OCI-LY1 (cell line): Measurements from ENCODE around the gene SGPL1.

ENCODE experiments used
- H2AFZ ChIP-seq: fragments of 200-600 bp; sonication (generic), shearing (Covaris generic); 2 replicates; pipeline ENCODE4 v1.6.0; 2014; ENCODE audit warnings: antibody characterized with exemption, mild to moderate bottlenecking, low read length
- H3F3A ChIP-seq: fragments of 200-600 bp; sonication (generic), shearing (Covaris generic); 2 replicates; pipeline ENCODE4 v1.6.0; 2014; ENCODE audit warnings: mild to moderate bottlenecking, antibody characterized with exemption, low read length, moderate library complexity; ENCODE audit not compliant: insufficient read depth
- H3K27ac ChIP-seq: fragments of 200-600 bp; sonication (generic); 2 replicates; pipeline ENCODE4 v1.5.1; 2014; ENCODE audit warnings: low read length, mixed run types, mild to moderate bottlenecking, low read depth; ENCODE audit not compliant: poor library complexity, severe bottlenecking
- H3K27me3 ChIP-seq: fragments of 200-600 bp; sonication (generic); 2 replicates; pipeline ENCODE4 v1.6.0; 2014; ENCODE audit warnings: antibody characterized with exemption, mild to moderate bottlenecking, low read length, moderate library complexity; ENCODE audit not compliant: insufficient read depth
- H3K36me3 ChIP-seq: fragments of 200-600 bp; sonication (generic); 2 replicates; pipeline ENCODE4 v1.6.1; 2014; ENCODE audit warnings: mild to moderate bottlenecking, antibody characterized with exemption, low read length, moderate library complexity, mixed read lengths; ENCODE audit not compliant: insufficient read depth
- H3K4me1 ChIP-seq: fragments of 200-600 bp; sonication (generic); 2 replicates; pipeline ENCODE4 v1.5.1; 2014; ENCODE audit warnings: mild to moderate bottlenecking, low read length, moderate library complexity; ENCODE audit not compliant: insufficient read depth, severe bottlenecking
- H3K4me2 ChIP-seq: fragments of 200-600 bp; sonication (generic), shearing (Covaris generic); 2 replicates; pipeline ENCODE4 v1.6.1; 2014; ENCODE audit warnings: low read length
- H3K4me3 ChIP-seq: fragments of 200-600 bp; sonication (generic); 2 replicates; pipeline ENCODE4 v1.5.1; 2014; ENCODE audit warnings: low read length, low read depth, mild to moderate bottlenecking, mixed read lengths; ENCODE audit not compliant: poor library complexity, severe bottlenecking
- H3K79me2 ChIP-seq: fragments of 200-600 bp; shearing (Covaris generic); 2 replicates; pipeline ENCODE4 v1.6.1; 2016; ENCODE audit warnings: mixed run types, low read length, mixed read lengths; ENCODE audit not compliant: insufficient read depth
- H3K9ac ChIP-seq: fragments of 200-600 bp; sonication (generic), shearing (Covaris generic); 2 replicates; pipeline ENCODE4 v1.6.1; 2014; ENCODE audit warnings: mild to moderate bottlenecking, low read length, mixed read lengths
- H3K9me2 ChIP-seq: fragments of 200-600 bp; sonication (generic), shearing (Covaris generic); 2 replicates; pipeline ENCODE4 v1.6.1; 2014; ENCODE audit warnings: low read depth, mild to moderate bottlenecking, low read length, mixed read lengths
- H3K9me3 ChIP-seq: fragments of 200-600 bp; shearing (Covaris generic); 2 replicates; pipeline ENCODE4 v1.6.1; 2014; ENCODE audit warnings: low read length, mixed read lengths
- H4K20me1 ChIP-seq: fragments of 200-600 bp; sonication (generic), shearing (Covaris generic); 2 replicates; pipeline ENCODE4 v1.6.0; 2016; ENCODE audit warnings: mild to moderate bottlenecking, low read length; ENCODE audit not compliant: insufficient read depth
- CTCF ChIP-seq: fragments of 200-600 bp; sonication (generic), shearing (Covaris generic); IDR thresholded peaks from 2 replicates; pipeline ENCODE4 v1.5.1; 2017; ENCODE audit warnings: mild to moderate bottlenecking, antibody characterized with exemption, low read length, moderate library complexity, mixed read lengths
- EZH2 ChIP-seq: fragments of 200-600 bp; sonication (generic), shearing (Covaris generic); IDR thresholded peaks from 2 replicates; pipeline ENCODE4 v1.8.0; 2017; ENCODE audit warnings: borderline replicate concordance, mixed run types, mild to moderate bottlenecking, antibody characterized with exemption, low read length, moderate library complexity, mixed read lengths

Gene SGPL1

GRCh38 chr10:70898687-70899086 is 82.9 kb downstream of the SGPL1 start:
- Histone ChIP-seq H3K4me1 (no peaks in the 10 kb centered on the region), H3K79me2 (no peaks in the 10 kb centered on the region), H3K9me3 (no peaks in the 10 kb centered on the region), H3K9me2 (no peaks in the 10 kb centered on the region), H3F3A (no peaks in the 10 kb centered on the region), H3K4me3 (no peak overlapping the region), H4K20me1 (no peaks in the 10 kb centered on the region), H3K27ac (no peak overlapping the region), H3K4me2 (no peak overlapping the region), H3K9ac (no peak overlapping the region), H3K27me3 (peaks cover 4% of the 10 kb centered on the region), H2AFZ (no peak overlapping the region), H3K36me3 (no peaks in the 10 kb centered on the region)
- TF ChIP-seq EZH2: no peak
- TF ChIP-seq CTCF: no peak

- TF ChIP-seq EZH2 (no peak), CTCF (no peak)
- H3F3A ChIP-seq: no peaks in the 10 kb centered on the region
- no peaks in the 10 kb centered on the region for H3K9me2 ChIP-seq
- H3K4me2 ChIP-seq: no peak overlapping the region
- H2AFZ ChIP-seq: no peak overlapping the region
- peaks cover 4% of the 10 kb centered on the region for H3K27me3 ChIP-seq
- H3K36me3 ChIP-seq: no peaks in the 10 kb centered on the region
- H3K27ac ChIP-seq: no peak overlapping the region
- H3K79me2 ChIP-seq: no peaks in the 10 kb centered on the region
- H3K9ac ChIP-seq: no peak overlapping the region
- H3K9me3 ChIP-seq: no peaks in the 10 kb centered on the region
- H4K20me1 ChIP-seq: no peaks in the 10 kb centered on the region
- H3K4me3 ChIP-seq: no peak overlapping the region
- H3K4me1 ChIP-seq: no peaks in the 10 kb centered on the region
These were observed 83.3 kb downstream of the SGPL1 start for GRCh38 chr10:70899096-70899495.

GRCh38 chr10:70901276-70901878 is 85.6 kb downstream of the SGPL1 start:
- Histone ChIP-seq H2AFZ (no peak overlapping the region), H3F3A (no peaks in the 10 kb centered on the region), H3K9ac (no peak overlapping the region), H3K9me2 (no peaks in the 10 kb centered on the region), H3K79me2 (no peaks in the 10 kb centered on the region), H3K36me3 (no peaks in the 10 kb centered on the region), H3K4me1 (no peaks in the 10 kb centered on the region), H3K27ac (no peak overlapping the region), H3K27me3 (peaks cover 4% of the 10 kb centered on the region), H4K20me1 (no peaks in the 10 kb centered on the region), H3K4me2 (no peak overlapping the region), H3K4me3 (no peak overlapping the region), H3K9me3 (no peaks in the 10 kb centered on the region)
- no peak for TF ChIP-seq EZH2
- TF ChIP-seq CTCF: no peak
